GM12874 (cell line): ENCODE data around the gene PTPN4.

Experiments
- TF ChIP-seq, protein P1 (sequence below): IDR thresholded peaks from 2 replicates; pipeline ENCODE4 v1.5.1; 2011; ENCODE audit warnings: low read depth, mild to moderate bottlenecking, control low read depth, low read length, moderate library complexity; ENCODE audit not compliant: insufficient read depth

PTPN4 gene

DNA sequence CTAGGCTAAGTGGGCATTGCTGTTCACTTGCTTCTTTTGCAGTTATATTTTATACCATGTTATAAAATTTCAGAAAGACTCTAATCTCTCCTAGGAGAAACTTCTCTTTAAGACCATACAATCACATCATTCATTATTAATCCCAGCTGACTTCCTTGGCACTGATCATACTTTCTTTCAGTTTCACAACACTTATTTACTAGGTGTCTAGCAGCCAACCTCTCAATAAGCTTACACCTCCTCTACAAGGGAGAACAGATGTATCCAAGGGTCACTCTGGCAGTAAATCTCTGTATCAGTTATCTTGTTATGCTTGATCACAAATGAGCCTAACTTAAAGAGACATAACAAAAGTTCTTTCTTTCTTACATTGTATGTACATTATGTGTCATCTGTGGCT, 183.3 kb downstream of the PTPN4 start:
- TF ChIP-seq, protein P1, sequence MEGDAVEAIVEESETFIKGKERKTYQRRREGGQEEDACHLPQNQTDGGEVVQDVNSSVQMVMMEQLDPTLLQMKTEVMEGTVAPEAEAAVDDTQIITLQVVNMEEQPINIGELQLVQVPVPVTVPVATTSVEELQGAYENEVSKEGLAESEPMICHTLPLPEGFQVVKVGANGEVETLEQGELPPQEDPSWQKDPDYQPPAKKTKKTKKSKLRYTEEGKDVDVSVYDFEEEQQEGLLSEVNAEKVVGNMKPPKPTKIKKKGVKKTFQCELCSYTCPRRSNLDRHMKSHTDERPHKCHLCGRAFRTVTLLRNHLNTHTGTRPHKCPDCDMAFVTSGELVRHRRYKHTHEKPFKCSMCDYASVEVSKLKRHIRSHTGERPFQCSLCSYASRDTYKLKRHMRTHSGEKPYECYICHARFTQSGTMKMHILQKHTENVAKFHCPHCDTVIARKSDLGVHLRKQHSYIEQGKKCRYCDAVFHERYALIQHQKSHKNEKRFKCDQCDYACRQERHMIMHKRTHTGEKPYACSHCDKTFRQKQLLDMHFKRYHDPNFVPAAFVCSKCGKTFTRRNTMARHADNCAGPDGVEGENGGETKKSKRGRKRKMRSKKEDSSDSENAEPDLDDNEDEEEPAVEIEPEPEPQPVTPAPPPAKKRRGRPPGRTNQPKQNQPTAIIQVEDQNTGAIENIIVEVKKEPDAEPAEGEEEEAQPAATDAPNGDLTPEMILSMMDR: no peak

DNA sequence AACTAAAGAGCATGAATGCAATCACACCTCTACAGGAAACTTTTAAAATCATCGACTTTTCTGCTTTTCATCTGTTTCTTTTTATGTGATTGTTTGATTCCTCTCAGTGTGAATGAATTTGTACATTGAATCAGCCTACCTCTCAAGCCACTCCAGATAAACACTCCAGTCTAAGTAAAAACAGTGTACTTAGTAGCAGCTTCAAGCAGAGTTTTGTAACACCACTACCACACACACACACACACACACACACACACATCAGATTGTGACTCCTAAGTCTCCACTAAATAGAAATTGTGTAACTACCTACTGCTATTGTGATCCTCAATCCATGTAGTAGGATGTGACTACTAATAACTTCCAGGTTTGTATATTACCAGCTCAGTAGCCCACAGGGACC, 187.8 kb downstream of the PTPN4 start:
- TF ChIP-seq, protein P1: no peak

DNA sequence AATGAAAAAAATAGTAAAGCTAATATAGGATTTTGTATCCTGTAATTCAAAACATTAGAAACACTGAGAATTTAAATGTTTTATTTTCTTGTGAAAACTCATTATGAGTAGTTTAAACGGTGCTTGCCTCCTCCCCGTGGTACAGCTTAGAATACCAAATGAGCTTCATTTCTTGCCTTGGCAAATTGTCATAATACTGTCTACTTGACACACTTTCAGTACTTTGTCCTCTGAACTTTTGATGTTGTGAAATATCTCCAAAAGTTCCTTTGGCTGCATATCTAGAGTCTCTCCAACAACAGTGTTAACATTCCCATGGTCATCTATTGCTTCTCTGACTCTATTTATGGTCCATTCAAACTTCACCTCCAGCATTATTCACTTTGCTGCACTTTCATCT, 191.2 kb downstream of the PTPN4 start:
- TF ChIP-seq, protein P1: no peak

DNA sequence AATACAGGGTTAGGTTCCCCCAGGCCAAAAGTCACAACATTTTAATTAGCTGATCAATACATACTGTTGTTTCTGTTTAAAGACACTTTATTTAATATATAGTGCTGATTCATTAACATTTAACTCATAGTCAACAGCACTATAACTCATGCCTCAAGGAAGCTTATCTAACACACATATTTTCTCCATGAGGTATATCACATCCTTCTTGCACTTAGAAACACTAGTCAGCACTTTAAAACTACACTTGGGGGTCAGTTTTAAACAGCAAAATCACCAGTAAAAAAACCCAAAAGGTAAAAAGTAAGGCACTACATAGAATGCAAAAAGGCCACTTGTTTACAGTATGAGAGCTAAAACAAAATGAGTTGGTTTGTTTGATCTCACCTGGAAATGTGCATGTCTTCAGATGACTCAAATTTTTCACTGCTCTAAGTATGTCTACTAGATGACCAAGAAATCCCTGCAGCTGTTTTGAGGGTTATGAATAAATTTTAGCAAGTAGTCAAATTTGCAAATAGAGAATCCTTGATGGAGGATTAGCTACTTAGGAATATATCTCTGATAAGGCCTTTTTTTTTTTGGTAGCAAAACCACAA, 199.0 kb downstream of the PTPN4 start:
- TF ChIP-seq, protein P1: no peak

DNA sequence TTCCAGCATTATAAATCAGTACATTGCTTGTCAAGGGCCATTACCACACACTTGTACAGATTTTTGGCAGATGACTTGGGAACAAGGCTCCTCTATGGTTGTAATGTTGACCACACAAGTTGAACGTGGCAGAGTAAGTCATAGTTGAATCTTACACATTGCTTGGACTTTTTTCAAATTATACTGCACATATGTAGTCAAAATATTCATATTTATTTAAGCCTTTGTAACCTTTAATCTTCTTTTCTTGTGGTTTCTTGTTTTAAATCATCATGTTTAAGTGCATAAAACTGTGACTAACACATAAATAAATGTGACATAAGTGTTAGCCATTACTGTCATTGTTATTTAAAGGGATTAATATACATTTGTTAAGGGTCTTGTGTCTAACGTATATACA, 201.1 kb downstream of the PTPN4 start:
- TF ChIP-seq, protein P1: no peak

DNA sequence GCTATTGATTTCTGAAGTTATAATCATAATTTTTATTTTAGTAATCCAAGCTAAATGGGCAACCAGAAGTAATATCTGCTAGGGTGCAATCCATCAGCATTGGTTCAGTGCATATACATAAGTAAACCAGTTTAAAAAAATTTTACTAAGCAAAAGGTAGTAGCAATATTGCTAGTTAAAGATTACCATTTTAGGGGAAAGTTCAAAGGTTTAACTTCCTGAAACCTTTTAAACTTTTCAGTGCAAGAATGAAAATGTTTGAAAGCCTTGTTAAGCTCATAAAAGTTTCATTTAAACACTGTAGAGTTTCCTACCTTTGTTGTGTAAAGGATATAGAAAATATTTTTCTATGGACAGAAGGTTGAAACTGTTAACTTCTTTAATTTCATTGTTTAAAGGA, 222.2 kb downstream of the PTPN4 start:
- TF ChIP-seq, protein P1: no peak

DNA sequence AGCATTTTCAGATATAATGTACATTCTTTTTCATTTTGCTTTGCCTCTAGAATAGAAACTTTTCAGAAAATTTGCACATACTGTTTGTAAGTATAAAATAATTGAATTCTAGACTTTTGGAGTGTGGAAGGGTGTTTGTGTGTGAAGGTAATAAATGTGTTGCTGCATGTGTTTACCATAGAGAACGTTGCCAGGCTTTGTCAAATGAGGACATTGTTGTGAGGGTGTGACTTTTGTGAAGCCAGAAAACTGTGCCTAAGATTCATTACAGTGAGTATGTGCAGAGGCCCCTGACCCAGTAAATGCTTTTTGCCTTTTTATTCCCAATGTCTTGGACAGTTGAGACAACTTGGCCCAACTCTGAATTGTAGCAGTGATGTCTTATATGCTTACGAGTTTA, 222.8 kb downstream of the PTPN4 start:
- TF ChIP-seq, protein P1: no peak

DNA sequence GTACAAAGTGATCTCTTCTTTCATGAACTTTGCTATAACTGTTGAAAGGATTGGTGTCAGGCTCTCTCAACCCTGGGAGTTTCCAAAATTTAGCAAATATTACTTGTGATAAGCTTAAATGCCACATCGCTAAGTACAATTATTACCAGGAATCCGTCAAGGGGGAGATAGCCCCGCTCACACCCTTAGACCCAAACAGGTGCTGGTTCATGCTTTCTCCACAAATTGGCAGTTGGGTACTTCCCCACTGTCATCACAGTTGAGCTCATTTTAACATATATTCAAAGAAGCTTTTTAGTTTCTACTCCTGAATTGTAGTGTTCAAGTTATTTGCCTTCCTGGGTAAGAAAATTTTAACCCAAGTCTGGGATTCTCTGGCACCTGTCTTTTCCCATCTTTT, 223.4 kb downstream of the PTPN4 start:
- TF ChIP-seq, protein P1: no peak
